Breast epithelium (tissue), 3 donors: ENCODE data around the gene C9orf153.
"Not testable (repeated sequence)": the region's sequence is repeated elsewhere in the genome, so short reads cannot be mapped to it uniquely, and the experiment has no call there.

Experiments used
- CTCF ChIP-seq, 3 donors: fragments of 450-650 bp; IDR thresholded peaks; one replicate each; pipeline ENCODE4 v1.5.1; 2016 to 2017; ENCODE audit warnings: antibody characterized with exemption in 3 of 3, mild to moderate bottlenecking in 3 of 3, moderate library complexity in 3 of 3
- POLR2A ChIP-seq: fragments of 450-650 bp; IDR thresholded peaks from one replicate; pipeline ENCODE4 v1.6.1; 2016; ENCODE audit warnings: antibody characterized with exemption, mild to moderate bottlenecking, moderate library complexity
- POLR2AphosphoS5 ChIP-seq, 3 donors: sonication (generic); formaldehyde crosslinking; IDR thresholded peaks; one replicate each; pipeline ENCODE4 v1.6.1; 2017; ENCODE audit warnings: antibody characterized with exemption in 3 of 3

- not testable (repeated sequence) for TF ChIP-seq CTCF (IDR thresholded peaks at IDR 0.05); POLR2AphosphoS5 (IDR thresholded peaks at IDR 0.05); POLR2A
These were observed 30.9 kb upstream of the C9orf153 start for GRCh38 chr9:86290341-86290740.
